Suprapubic skin (tissue), 4 donors: Measurements from ENCODE around the gene EDAR. TPM values are rescaled to one million over a fixed set of nuclear protein-coding genes. Genes with fewer than 3 reads are reported as not detected.

Source experiments
- DNase-seq, 2 donors: peaks; one replicate each; pipeline ENCODE4 v3.0.0-alpha.2; 2019; ENCODE audit warnings: low spot score in 2 of 2
- H3K27ac ChIP-seq: fragments of 200-600 bp; sonication (generic); one replicate; pipeline ENCODE4 v1.5.1; 2019
- H3K27me3 ChIP-seq: fragments of 200-600 bp; sonication (generic); one replicate; pipeline ENCODE4 v1.5.1; 2019
- H3K36me3 ChIP-seq: fragments of 200-600 bp; sonication (generic); one replicate; pipeline ENCODE4 v1.5.1; 2019
- H3K4me1 ChIP-seq: fragments of 200-600 bp; sonication (generic); one replicate; pipeline ENCODE4 v1.5.1; 2019
- H3K4me3 ChIP-seq: fragments of 200-600 bp; sonication (generic); one replicate; pipeline ENCODE4 v1.5.1; 2019; ENCODE audit warnings: mild to moderate bottlenecking
- H3K9me3 ChIP-seq: fragments of 200-600 bp; sonication (generic); one replicate; pipeline ENCODE4 v1.5.1; 2019
- EP300 ChIP-seq: sonication (generic); formaldehyde crosslinking; IDR thresholded peaks from one replicate; pipeline ENCODE4 v1.6.1; 2017; ENCODE audit warnings: antibody characterized with exemption
- POLR2A ChIP-seq, 2 donors: fragments of 450-650 bp; IDR thresholded peaks; one replicate each; pipeline ENCODE4 v1.6.1; 2017; ENCODE audit warnings: antibody characterized with exemption in 2 of 2, mild to moderate bottlenecking in 2 of 2, moderate library complexity in 2 of 2
- POLR2AphosphoS5 ChIP-seq, 3 donors: sonication (generic); formaldehyde crosslinking; IDR thresholded peaks; one replicate each; pipeline ENCODE4 v1.6.1; 2017; ENCODE audit warnings: antibody characterized with exemption in 3 of 3
- WGBS: methylation state at CpG from one replicate; pipeline ENCODE4 v1.1.5; 2018; 5-methylcytosine and 5-hydroxymethylcytosine counted together
- total RNA-seq, 4 donors: library from RNA; depleted of rRNA; stranded (reverse); fragments of >200 nt; gene quantifications; one replicate each; pipeline ENCODE4 v1.1.0, GENCODE V29; 2016
- TF ChIP-seq, protein P1 (sequence below), 2 donors: fragments of 200-600 bp in 1 of 2; fragments of 450-650 bp in 1 of 2; sonication (generic) in 1 of 2; IDR thresholded peaks; one replicate each; pipeline ENCODE4 v1.5.1; 2016 to 2019; ENCODE audit warnings: antibody characterized with exemption in 2 of 2, mild to moderate bottlenecking in 1 of 2, moderate library complexity in 1 of 2

Gene EDAR
- total RNA-seq, 4 donors from 2014 or later, result 1.5 to 4.3 (median 2.2) TPM

GRCh38 chr2:108853421-108853820, 135.6 kb downstream of the EDAR start:
- DNase-seq, result no peak
- Histone ChIP-seq H3K27me3 (no peaks in the 10 kb centered on the region), H3K9me3 (no peaks in the 10 kb centered on the region), H3K4me3 (no peak overlapping the region), H3K27ac (no peak overlapping the region), H3K36me3 (peaks cover 11% of the 10 kb centered on the region), H3K4me1 (no peaks in the 10 kb centered on the region)
- TF ChIP-seq POLR2AphosphoS5 (IDR thresholded peaks at IDR 0.05) (no peak), EP300 (no peak), POLR2A (IDR thresholded peaks at IDR 0.05) (no peak)
- TF ChIP-seq, protein P1, sequence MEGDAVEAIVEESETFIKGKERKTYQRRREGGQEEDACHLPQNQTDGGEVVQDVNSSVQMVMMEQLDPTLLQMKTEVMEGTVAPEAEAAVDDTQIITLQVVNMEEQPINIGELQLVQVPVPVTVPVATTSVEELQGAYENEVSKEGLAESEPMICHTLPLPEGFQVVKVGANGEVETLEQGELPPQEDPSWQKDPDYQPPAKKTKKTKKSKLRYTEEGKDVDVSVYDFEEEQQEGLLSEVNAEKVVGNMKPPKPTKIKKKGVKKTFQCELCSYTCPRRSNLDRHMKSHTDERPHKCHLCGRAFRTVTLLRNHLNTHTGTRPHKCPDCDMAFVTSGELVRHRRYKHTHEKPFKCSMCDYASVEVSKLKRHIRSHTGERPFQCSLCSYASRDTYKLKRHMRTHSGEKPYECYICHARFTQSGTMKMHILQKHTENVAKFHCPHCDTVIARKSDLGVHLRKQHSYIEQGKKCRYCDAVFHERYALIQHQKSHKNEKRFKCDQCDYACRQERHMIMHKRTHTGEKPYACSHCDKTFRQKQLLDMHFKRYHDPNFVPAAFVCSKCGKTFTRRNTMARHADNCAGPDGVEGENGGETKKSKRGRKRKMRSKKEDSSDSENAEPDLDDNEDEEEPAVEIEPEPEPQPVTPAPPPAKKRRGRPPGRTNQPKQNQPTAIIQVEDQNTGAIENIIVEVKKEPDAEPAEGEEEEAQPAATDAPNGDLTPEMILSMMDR (IDR thresholded peaks at IDR 0.05), result no peak
- whole genome bisulfite sequencing, result 87% methylated on average over 2 of the region's 2 CpGs

GRCh38 chr2:108852375-108852774, 136.6 kb downstream of the EDAR start:
- no peaks in the 10 kb centered on the region for H3K9me3 ChIP-seq
- WGBS, result 97% methylated on average over 3 of the region's 3 CpGs
- no peak for DNase-seq
- H3K4me3 ChIP-seq, result no peak overlapping the region
- no peaks in the 10 kb centered on the region for H3K4me1 ChIP-seq
- peaks cover 11% of the 10 kb centered on the region for H3K36me3 ChIP-seq
- TF ChIP-seq POLR2AphosphoS5 (IDR thresholded peaks at IDR 0.05) (no peak), POLR2A (IDR thresholded peaks at IDR 0.05) (no peak), EP300 (no peak)
- TF ChIP-seq, protein P1 (IDR thresholded peaks at IDR 0.05), result no peak
- H3K27ac ChIP-seq, result no peak overlapping the region
- no peaks in the 10 kb centered on the region for H3K27me3 ChIP-seq

DNA sequence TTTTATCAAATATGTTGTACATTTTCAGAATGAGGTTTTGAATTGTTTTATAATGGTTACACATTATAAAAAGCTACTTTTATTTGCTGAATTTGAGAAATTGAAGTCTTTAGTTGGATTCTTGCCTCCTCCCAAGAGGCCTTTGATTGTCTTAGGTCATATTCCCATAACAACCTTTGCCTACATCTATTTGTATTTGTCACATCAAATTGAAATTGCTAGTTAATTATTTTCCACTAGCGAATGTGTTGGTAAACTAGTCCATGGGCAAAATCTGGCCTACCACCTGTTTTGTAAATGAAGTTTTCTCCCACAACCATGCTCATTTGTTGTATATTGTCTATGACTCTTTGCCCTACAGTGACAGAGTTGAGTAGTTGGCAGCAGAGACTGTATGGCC, 142.0 kb downstream of the EDAR start:
- H3K27me3 ChIP-seq, result no peaks in the 10 kb centered on the region
- no peak for DNase-seq
- H3K36me3 ChIP-seq, result peaks cover 7% of the 10 kb centered on the region
- TF ChIP-seq POLR2AphosphoS5 (IDR thresholded peaks at IDR 0.05), result no peak
- no peak for TF ChIP-seq EP300
- TF ChIP-seq, protein P1 (IDR thresholded peaks at IDR 0.05), result no peak
- TF ChIP-seq POLR2A (IDR thresholded peaks at IDR 0.05), result no peak
- H3K4me1 ChIP-seq, result no peaks in the 10 kb centered on the region
- no peak overlapping the region for H3K27ac ChIP-seq
- no peak overlapping the region for H3K4me3 ChIP-seq
- WGBS, result 95% methylated on average over 1 of the region's 1 CpG
- H3K9me3 ChIP-seq, result no peaks in the 10 kb centered on the region

GRCh38 chr2:108845923-108846322, 143.1 kb downstream of the EDAR start:
- H3K9me3 ChIP-seq, result no peaks in the 10 kb centered on the region
- H3K4me1 ChIP-seq, result no peaks in the 10 kb centered on the region
- H3K27ac ChIP-seq, result no peak overlapping the region
- DNase-seq, result no peak
- TF ChIP-seq EP300 (no peak), POLR2AphosphoS5 (IDR thresholded peaks at IDR 0.05) (no peak), POLR2A (IDR thresholded peaks at IDR 0.05) (no peak)
- TF ChIP-seq, protein P1 (IDR thresholded peaks at IDR 0.05), result no peak
- H3K4me3 ChIP-seq, result no peak overlapping the region
- peaks cover 4% of the 10 kb centered on the region for H3K36me3 ChIP-seq
- H3K27me3 ChIP-seq, result no peaks in the 10 kb centered on the region

Other genes starting within 250 kb of the EDAR start
- 1 to 10 TPM; 1.4 to 9.3 (median 4.9) TPM for gene CCDC138, start 202.4 kb downstream of the EDAR start, total RNA-seq
- gene SH3RF3, start 140.0 kb upstream of the EDAR start, total RNA-seq, result 1 to 10 TPM; 2.2 to 6.1 (median 4.2) TPM